ENCODE results near the gene WASHC4.
"Not testable (repeated sequence)": the region's sequence is repeated elsewhere in the genome, so short reads cannot be mapped to it uniquely, and the experiment has no call there.

The WASHC4 gene

DNA sequence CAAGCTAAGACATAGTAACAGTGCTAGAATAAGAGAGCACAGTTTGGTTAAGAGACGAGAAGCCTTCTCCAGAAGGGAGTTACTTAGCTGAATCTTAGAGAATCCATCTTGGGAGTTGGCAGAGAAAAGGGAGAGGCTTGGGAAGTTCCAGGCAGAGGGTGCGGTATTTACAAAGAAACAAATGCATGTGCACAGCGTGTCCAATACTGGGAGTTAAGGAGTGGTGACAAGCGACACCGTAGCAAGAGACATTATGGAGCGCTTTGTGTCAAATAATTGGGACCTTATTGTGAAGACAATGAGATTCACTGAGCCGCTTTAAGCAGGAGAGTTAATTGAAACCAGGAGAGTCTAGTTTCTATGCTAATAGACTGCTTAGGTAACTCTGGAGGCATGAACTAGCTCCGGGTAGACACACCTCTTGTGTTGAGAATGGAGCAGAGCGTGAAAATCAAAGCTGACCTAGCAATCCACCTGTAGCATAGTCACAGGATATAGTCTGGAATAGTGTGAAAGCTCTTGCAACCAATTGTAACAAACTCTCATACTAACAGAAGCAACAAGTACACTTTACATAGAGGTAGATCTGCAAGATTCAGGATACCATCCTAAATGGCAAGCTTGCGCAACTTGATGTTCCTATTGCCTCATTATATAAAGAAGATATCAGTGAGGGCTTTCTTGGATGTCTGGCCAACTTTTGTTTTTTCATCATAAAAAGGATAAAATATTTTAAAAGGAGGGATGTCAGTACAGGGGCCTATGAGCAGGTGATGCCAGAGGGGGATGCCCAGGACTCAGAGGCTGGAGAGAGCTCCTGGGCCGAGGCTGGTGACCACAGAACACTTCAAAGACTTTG lies 28.6 kb upstream of the WASHC4 start:
- Histone ChIP-seq H3K4me3 (ENCODE audit: low read length) (no peak overlapping the region), H3K27me3 (ENCODE audit: insufficient read depth, low read length) (no peaks in the 10 kb centered on the region), H3K36me3 (ENCODE audit: insufficient read depth, low read length) (no peaks in the 10 kb centered on the region), H2AFZ (ENCODE audit: low read depth, low read length) (no peak overlapping the region), H3K4me1 (ENCODE audit: insufficient read depth, low read length) (peaks cover 8% of the 10 kb centered on the region), H3K9me3 (ENCODE audit: low read length) (no peaks in the 10 kb centered on the region)

- no peak overlapping the region for H3K4me3 ChIP-seq (ENCODE audit: low read length)
- H3K9me3 ChIP-seq (ENCODE audit: low read length): peaks cover 3% of the 10 kb centered on the region
- H3K27me3 ChIP-seq (ENCODE audit: insufficient read depth, low read length): no peaks in the 10 kb centered on the region
- peaks cover 9% of the 10 kb centered on the region for H3K4me1 ChIP-seq (ENCODE audit: insufficient read depth, low read length)
- no peak overlapping the region for H2AFZ ChIP-seq (ENCODE audit: low read depth, low read length)
- H3K36me3 ChIP-seq (ENCODE audit: insufficient read depth, low read length): no peaks in the 10 kb centered on the region
These were observed 24.5 kb upstream of the WASHC4 start for GRCh38 chr12:105083031-105083430.

- peak overlapping the region; percentile 39 for H3K4me3 ChIP-seq (ENCODE audit: low read length)
- H3K27me3 ChIP-seq (ENCODE audit: insufficient read depth, low read length): no peaks in the 10 kb centered on the region
- peaks cover 3% of the 10 kb centered on the region for H3K9me3 ChIP-seq (ENCODE audit: low read length)
- H3K4me1 ChIP-seq (ENCODE audit: insufficient read depth, low read length): peaks cover 9% of the 10 kb centered on the region
- H2AFZ ChIP-seq (ENCODE audit: low read depth, low read length): peak overlapping the region; percentile 49
- H3K36me3 ChIP-seq (ENCODE audit: insufficient read depth, low read length): no peaks in the 10 kb centered on the region
These were observed 23.9 kb upstream of the WASHC4 start for GRCh38 chr12:105083551-105084105.

DNA sequence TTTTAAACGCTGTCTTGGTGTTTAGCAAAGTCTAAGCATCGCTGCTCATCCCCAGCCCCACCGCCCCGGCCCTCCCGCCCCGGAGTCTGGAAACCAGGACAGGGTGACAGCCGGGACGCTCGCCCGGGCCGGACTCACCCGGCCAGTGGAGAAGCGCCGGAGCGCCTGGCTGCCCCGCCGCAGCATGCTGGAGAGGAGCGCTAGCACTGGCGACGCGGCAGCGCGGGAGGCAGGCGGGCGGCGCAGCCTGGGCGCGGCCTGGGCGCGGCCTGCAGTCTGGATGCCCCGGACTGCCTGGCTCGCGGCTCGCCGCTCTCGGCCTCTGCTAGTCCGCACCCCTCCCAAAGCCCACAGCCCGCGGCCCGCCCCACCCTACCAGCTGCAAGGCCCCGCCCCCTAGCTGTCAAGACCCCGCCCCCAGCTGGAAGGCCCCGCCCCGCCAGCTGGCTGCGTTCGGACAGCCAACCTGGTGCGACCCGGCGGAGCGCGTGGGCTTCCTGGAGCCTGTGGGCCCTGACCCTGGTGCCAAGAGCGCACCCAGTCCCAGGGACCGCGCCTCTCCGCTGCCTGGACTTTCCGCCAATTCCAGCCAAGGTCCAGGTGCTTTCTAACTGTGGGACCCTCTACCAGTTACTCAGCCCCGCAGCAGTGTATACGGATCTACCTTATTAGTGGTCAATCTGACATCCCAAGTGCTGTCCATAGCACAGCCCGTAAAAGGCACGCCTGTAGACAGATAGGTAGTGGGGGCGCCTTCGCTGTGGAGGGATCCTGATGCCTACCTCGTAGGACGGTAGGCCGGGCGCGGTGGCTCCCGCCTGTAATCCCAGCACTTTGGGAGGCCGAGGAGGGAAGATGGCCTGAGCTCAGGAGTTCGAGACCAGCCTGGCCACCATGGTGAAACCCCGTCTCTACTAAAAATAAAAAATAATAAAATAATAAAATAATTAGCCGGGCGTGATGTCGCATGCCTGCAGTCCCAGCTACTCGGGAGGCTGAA lies 23.0 kb upstream of the WASHC4 start, which contains the start of gene ALDH1L2:
TSS of gene ALDH1L2 (minus strand) at position 208 of the 1,000 bp plus-strand sequence. CDS start at position 186, 22 bp downstream.
- Histone ChIP-seq H3K27me3 (ENCODE audit: insufficient read depth, low read length) (no peaks in the 10 kb centered on the region), H3K4me3 (ENCODE audit: low read length) (peak within 1 kb of the TSS; percentile 39), H3K9me3 (ENCODE audit: low read length) (peaks cover 3% of the 10 kb centered on the region), H3K4me1 (ENCODE audit: insufficient read depth, low read length) (peaks cover 9% of the 10 kb centered on the region), H2AFZ (ENCODE audit: low read depth, low read length) (peak within 1 kb of the TSS; percentile 49), H3K36me3 (ENCODE audit: insufficient read depth, low read length) (no peaks in the 10 kb centered on the region)

GRCh38 chr12:105085501-105085900 lies 22.0 kb upstream of the WASHC4 start:
- no peaks in the 10 kb centered on the region for H3K36me3 ChIP-seq (ENCODE audit: insufficient read depth, low read length)
- peaks cover 3% of the 10 kb centered on the region for H3K9me3 ChIP-seq (ENCODE audit: low read length)
- peaks cover 9% of the 10 kb centered on the region for H3K4me1 ChIP-seq (ENCODE audit: insufficient read depth, low read length)
- no peak overlapping the region for H2AFZ ChIP-seq (ENCODE audit: low read depth, low read length)
- no peak overlapping the region for H3K4me3 ChIP-seq (ENCODE audit: low read length)
- no peaks in the 10 kb centered on the region for H3K27me3 ChIP-seq (ENCODE audit: insufficient read depth, low read length)

DNA sequence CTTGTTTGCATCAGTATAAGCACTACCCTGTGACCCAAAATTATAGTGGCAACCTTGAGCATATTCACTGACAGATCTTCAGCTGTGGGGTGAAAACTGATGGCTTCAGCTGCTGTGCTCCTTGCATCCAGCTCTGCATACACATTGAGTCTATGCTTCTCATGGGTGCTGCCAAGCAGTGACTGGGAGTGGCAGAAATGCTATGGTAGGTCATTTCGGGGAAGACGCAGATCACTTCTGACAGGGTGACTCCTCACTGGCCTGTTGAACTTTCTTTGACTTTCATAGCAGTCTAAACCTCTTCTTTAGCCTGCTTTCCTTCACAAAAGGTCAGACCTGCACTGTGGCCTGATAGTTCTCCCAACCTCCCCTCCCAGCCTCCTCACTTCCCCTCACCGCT lies 17.7 kb upstream of the WASHC4 start:
- Histone ChIP-seq H3K4me1 (ENCODE audit: insufficient read depth, low read length) (peaks cover 4% of the 10 kb centered on the region), H3K36me3 (ENCODE audit: insufficient read depth, low read length) (no peaks in the 10 kb centered on the region), H3K4me3 (ENCODE audit: low read length) (no peak overlapping the region), H3K27me3 (ENCODE audit: insufficient read depth, low read length) (peaks cover 9% of the 10 kb centered on the region), H3K9me3 (ENCODE audit: low read length) (peaks cover under 1% of the 10 kb centered on the region), H2AFZ (ENCODE audit: low read depth, low read length) (no peak overlapping the region)

GRCh38 chr12:105090361-105090760 lies 17.2 kb upstream of the WASHC4 start:
- no peaks in the 10 kb centered on the region for H3K9me3 ChIP-seq (ENCODE audit: low read length)

GRCh38 chr12:105091476-105092206 lies 15.9 kb upstream of the WASHC4 start:
- no peak overlapping the region for H2AFZ ChIP-seq (ENCODE audit: low read depth, low read length)
- H3K4me3 ChIP-seq (ENCODE audit: low read length): no peak overlapping the region
- H3K4me1 ChIP-seq (ENCODE audit: insufficient read depth, low read length): peaks cover 4% of the 10 kb centered on the region
- peaks cover 9% of the 10 kb centered on the region for H3K27me3 ChIP-seq (ENCODE audit: insufficient read depth, low read length)
- H3K36me3 ChIP-seq (ENCODE audit: insufficient read depth, low read length): no peaks in the 10 kb centered on the region
- no peaks in the 10 kb centered on the region for H3K9me3 ChIP-seq (ENCODE audit: low read length)

More at GRCh38 chr12:105090361-105090760, 17.2 kb upstream of the WASHC4 start:
- no peak overlapping the region for H2AFZ ChIP-seq (ENCODE audit: low read depth, low read length)
- peaks cover 9% of the 10 kb centered on the region for H3K27me3 ChIP-seq (ENCODE audit: insufficient read depth, low read length)
- no peak overlapping the region for H3K4me3 ChIP-seq (ENCODE audit: low read length)
- H3K4me1 ChIP-seq (ENCODE audit: insufficient read depth, low read length): peaks cover 4% of the 10 kb centered on the region
- H3K36me3 ChIP-seq (ENCODE audit: insufficient read depth, low read length): no peaks in the 10 kb centered on the region

DNA sequence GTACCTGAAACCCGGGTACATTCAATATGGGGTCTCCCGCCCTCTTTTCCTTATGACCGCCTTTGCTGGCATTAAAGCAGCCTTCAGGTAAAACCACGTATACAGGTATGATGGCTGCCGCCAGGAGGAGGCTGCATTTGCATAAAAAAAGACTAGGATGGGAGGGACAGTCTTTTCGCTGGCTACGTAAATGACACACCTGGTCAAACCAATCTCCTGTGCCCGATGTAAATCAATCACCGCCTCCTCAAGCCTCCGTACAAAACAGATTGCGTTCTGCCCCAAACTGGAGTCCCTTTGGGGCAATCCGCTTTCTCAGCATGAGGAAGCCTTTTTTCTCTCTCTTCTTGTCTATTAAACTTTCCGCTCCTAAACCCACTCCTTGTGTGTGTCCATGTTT lies 15.2 kb upstream of the WASHC4 start:
- peaks cover 9% of the 10 kb centered on the region for H3K27me3 ChIP-seq (ENCODE audit: insufficient read depth, low read length)
- H2AFZ ChIP-seq (ENCODE audit: low read depth, low read length): no peak overlapping the region
- no peaks in the 10 kb centered on the region for H3K9me3 ChIP-seq (ENCODE audit: low read length)
- no peak overlapping the region for H3K4me3 ChIP-seq (ENCODE audit: low read length)
- no peaks in the 10 kb centered on the region for H3K36me3 ChIP-seq (ENCODE audit: insufficient read depth, low read length)
- peaks cover 4% of the 10 kb centered on the region for H3K4me1 ChIP-seq (ENCODE audit: insufficient read depth, low read length)

DNA sequence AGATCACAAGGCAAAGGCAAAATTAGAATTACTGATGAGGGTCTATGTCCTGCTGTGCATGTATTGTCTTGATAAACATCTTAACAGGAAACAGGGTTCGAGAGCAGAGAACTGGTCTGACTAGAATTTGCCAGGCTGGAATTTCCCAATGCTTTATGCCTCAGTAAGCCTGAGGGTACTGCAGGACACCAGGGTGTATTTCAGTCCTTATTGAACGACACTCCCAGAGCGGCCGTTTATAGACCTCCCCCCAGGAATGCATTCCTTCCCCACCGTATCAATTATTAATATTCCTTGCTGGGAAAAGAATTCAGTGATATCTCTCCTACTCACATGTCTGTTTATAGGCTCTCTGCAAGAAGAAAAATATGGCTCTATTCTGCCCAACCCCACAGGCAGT lies 12.2 kb upstream of the WASHC4 start:
- H3K27me3 ChIP-seq (ENCODE audit: insufficient read depth, low read length); H2AFZ ChIP-seq (ENCODE audit: low read depth, low read length); H3K4me1 ChIP-seq (ENCODE audit: insufficient read depth, low read length); H3K4me3 ChIP-seq (ENCODE audit: low read length); H3K9me3 ChIP-seq (ENCODE audit: low read length); H3K36me3 ChIP-seq (ENCODE audit: insufficient read depth, low read length): not testable (repeated sequence)

- Histone ChIP-seq H2AFZ (ENCODE audit: low read depth, low read length) (no peak overlapping the region), H3K9me3 (ENCODE audit: low read length) (no peaks in the 10 kb centered on the region), H3K4me1 (ENCODE audit: insufficient read depth, low read length) (no peaks in the 10 kb centered on the region), H3K27me3 (ENCODE audit: insufficient read depth, low read length) (no peaks in the 10 kb centered on the region), H3K4me3 (ENCODE audit: low read length) (no peak overlapping the region), H3K36me3 (ENCODE audit: insufficient read depth, low read length) (no peaks in the 10 kb centered on the region)
These were observed 8.2 kb upstream of the WASHC4 start for GRCh38 chr12:105099356-105099755.

- Histone ChIP-seq H3K4me1 (ENCODE audit: insufficient read depth, low read length) (no peaks in the 10 kb centered on the region), H3K9me3 (ENCODE audit: low read length) (no peaks in the 10 kb centered on the region), H3K27me3 (ENCODE audit: insufficient read depth, low read length) (no peaks in the 10 kb centered on the region), H2AFZ (ENCODE audit: low read depth, low read length) (no peak overlapping the region), H3K4me3 (ENCODE audit: low read length) (no peak overlapping the region), H3K36me3 (ENCODE audit: insufficient read depth, low read length) (no peaks in the 10 kb centered on the region)
These were observed 7.1 kb upstream of the WASHC4 start for GRCh38 chr12:105100207-105100985.

Data from neuron (in vitro differentiated cells).